Hepatocyte (in vitro differentiated cells): ENCODE results near the gene LRP1B. TPM values are rescaled to one million over a fixed set of nuclear protein-coding genes. Genes with fewer than 3 reads are reported as not detected.

Source experiments
- DNase-seq: peaks from one replicate; pipeline ENCODE4 v3.0.0-alpha.2; 2016; ENCODE audit warnings: low spot score
- H2AFZ ChIP-seq: fragments of 200-600 bp; sonication (generic); 2 replicates; pipeline ENCODE4 v1.6.0; 2016; ENCODE audit warnings: antibody characterized with exemption, mild to moderate bottlenecking
- H3K27ac ChIP-seq: fragments of 200-600 bp; sonication (generic); 2 replicates; pipeline ENCODE4 v1.5.1; 2016; ENCODE audit warnings: mild to moderate bottlenecking
- H3K27me3 ChIP-seq: fragments of 200-600 bp; sonication (generic); 2 replicates; pipeline ENCODE4 v1.6.1; 2016
- H3K36me3 ChIP-seq: fragments of 200-600 bp; sonication (generic); replicated peaks from 2 replicates; pipeline ENCODE4 v1.5.1; 2016; ENCODE audit warnings: low read depth; ENCODE audit not compliant: insufficient read depth
- H3K4me1 ChIP-seq: fragments of 200-600 bp; sonication (generic); 2 replicates; pipeline ENCODE4 v1.5.1; 2016; ENCODE audit warnings: mild to moderate bottlenecking, moderate library complexity; ENCODE audit not compliant: insufficient read depth
- H3K4me2 ChIP-seq: fragments of 200-600 bp; sonication (generic); 2 replicates; pipeline ENCODE4 v1.6.0; 2016
- H3K4me3 ChIP-seq: fragments of 200-600 bp; sonication (generic); 2 replicates; pipeline ENCODE4 v1.5.1; 2016; ENCODE audit warnings: mild to moderate bottlenecking
- H3K79me2 ChIP-seq: fragments of 200-600 bp; sonication (generic); 2 replicates; pipeline ENCODE4 v1.6.0; 2017; ENCODE audit warnings: mild to moderate bottlenecking
- H3K9me2 ChIP-seq: fragments of 200-600 bp; sonication (generic); replicated peaks from 2 replicates; pipeline ENCODE4 v1.6.0; 2017; ENCODE audit warnings: mild to moderate bottlenecking; ENCODE audit not compliant: insufficient read depth
- H3K9me3 ChIP-seq: fragments of 200-600 bp; sonication (generic); 2 replicates; pipeline ENCODE4 v1.5.1; 2016; ENCODE audit warnings: low read depth, mild to moderate bottlenecking
- H4K20me1 ChIP-seq: fragments of 200-600 bp; sonication (generic); 2 replicates; pipeline ENCODE4 v1.6.0; 2016; ENCODE audit warnings: mild to moderate bottlenecking; ENCODE audit not compliant: insufficient read depth, poor library complexity, severe bottlenecking
- CTCF ChIP-seq: fragments of 200-600 bp; sonication (generic); IDR thresholded peaks from 2 replicates; pipeline ENCODE4 v1.5.1; 2016; ENCODE audit warnings: antibody characterized with exemption, mild to moderate bottlenecking; ENCODE audit not compliant: poor library complexity
- EZH2 ChIP-seq: fragments of 200-600 bp; sonication (generic); IDR thresholded peaks from 2 replicates; pipeline ENCODE4 v1.6.1; 2016; ENCODE audit warnings: antibody characterized with exemption, mild to moderate bottlenecking, borderline replicate concordance
- EZH2phosphoT487 ChIP-seq: fragments of 200-600 bp; sonication (generic); IDR thresholded peaks from one replicate; pipeline ENCODE4 v1.6.1; 2018; ENCODE audit warnings: antibody characterized with exemption, mild to moderate bottlenecking, low read depth, moderate library complexity; ENCODE audit not compliant: unreplicated experiment, severe bottlenecking
- WGBS: methylation state at CpG from one replicate; pipeline ENCODE4 v1.1.6; 2016; ENCODE audit warnings: low lambda C conversion rate; ENCODE audit errors: missing lambda C conversion rate; 5-methylcytosine and 5-hydroxymethylcytosine counted together
- polyA plus RNA-seq: library from polyadenylated mRNA; unstranded; fragments of >200 nt; fragmentation: Nextera tagmentation; extraction: Ambion mirVana; gene quantifications from 2 replicates; pipeline ENCODE4 v1.2.1, GENCODE V29; 2016
- total RNA-seq: library from RNA; depleted of rRNA; stranded (reverse); fragments of >200 nt; gene quantifications from 2 replicates; pipeline ENCODE4 v1.2.3, GENCODE V29; 2014

Gene LRP1B
- total and polyA plus RNA-seq, 2 experiments from 2014 or later, result 0.65 to 2.0 TPM

- Histone ChIP-seq H3K27me3 (no peaks in the 10 kb centered on the region), H3K9me2 (no peaks in the 10 kb centered on the region), H3K9me3 (no peaks in the 10 kb centered on the region), H3K4me2 (no peak overlapping the region), H3K4me1 (no peaks in the 10 kb centered on the region), H3K79me2 (no peaks in the 10 kb centered on the region), H2AFZ (no peak overlapping the region), H3K36me3 (no peaks in the 10 kb centered on the region), H3K27ac (no peak overlapping the region), H3K4me3 (no peak overlapping the region), H4K20me1 (no peaks in the 10 kb centered on the region)
- WGBS, result 56% methylated on average over 2 of the region's 2 CpGs
- DNase-seq, result no peak
- no peak for TF ChIP-seq EZH2phosphoT487
- TF ChIP-seq EZH2, result no peak
- TF ChIP-seq CTCF, result no peak
Observed at GRCh38 chr2:140359056-140359771, 1771.6 kb downstream of the LRP1B start.

GRCh38 chr2:140356697-140357096 is 1774.1 kb downstream of the LRP1B start:
- WGBS, result 92% methylated on average over 1 of the region's 1 CpG
- no peaks in the 10 kb centered on the region for H3K79me2 ChIP-seq

GRCh38 chr2:140355511-140356090 is 1775.2 kb downstream of the LRP1B start:
- H3K9me2 ChIP-seq, result no peaks in the 10 kb centered on the region
- H3K27ac ChIP-seq, result no peak overlapping the region
- H3K4me2 ChIP-seq, result no peak overlapping the region
- H3K36me3 ChIP-seq, result no peaks in the 10 kb centered on the region
- no peak overlapping the region for H2AFZ ChIP-seq
- 78% methylated on average over 2 of the region's 2 CpGs for WGBS
- no peaks in the 10 kb centered on the region for H4K20me1 ChIP-seq
- no peaks in the 10 kb centered on the region for H3K4me1 ChIP-seq
- H3K27me3 ChIP-seq, result no peaks in the 10 kb centered on the region
- H3K4me3 ChIP-seq, result no peak overlapping the region
- TF ChIP-seq EZH2phosphoT487, result no peak
- no peak for TF ChIP-seq EZH2
- no peak for TF ChIP-seq CTCF
- no peaks in the 10 kb centered on the region for H3K79me2 ChIP-seq
- H3K9me3 ChIP-seq, result no peaks in the 10 kb centered on the region
- no peak for DNase-seq

More at GRCh38 chr2:140356697-140357096, 1774.1 kb downstream of the LRP1B start:
- no peak for DNase-seq
- no peak for TF ChIP-seq EZH2
- no peak for TF ChIP-seq CTCF
- no peak overlapping the region for H3K4me3 ChIP-seq
- H3K9me2 ChIP-seq, result no peaks in the 10 kb centered on the region
- H3K9me3 ChIP-seq, result no peaks in the 10 kb centered on the region
- no peaks in the 10 kb centered on the region for H3K36me3 ChIP-seq
- H3K27ac ChIP-seq, result no peak overlapping the region
- no peak overlapping the region for H2AFZ ChIP-seq
- H4K20me1 ChIP-seq, result no peaks in the 10 kb centered on the region
- no peak overlapping the region for H3K4me2 ChIP-seq
- no peaks in the 10 kb centered on the region for H3K27me3 ChIP-seq
- no peaks in the 10 kb centered on the region for H3K4me1 ChIP-seq
